Activated naive CD4-positive, alpha-beta T cell treated with anti-CD3 and anti-CD28 coated beads, Interleukin-2, amount 50 U/mL, for 16 hours (primary cell): Measurements from ENCODE around the gene USP47.
A peak's percentile ranks its signal among the peaks of the same experiment; 100 is the strongest.

Experiments
- DNase-seq: peaks from one replicate; pipeline ENCODE4 v3.0.0-alpha.2; 2020

The USP47 gene, protein sequence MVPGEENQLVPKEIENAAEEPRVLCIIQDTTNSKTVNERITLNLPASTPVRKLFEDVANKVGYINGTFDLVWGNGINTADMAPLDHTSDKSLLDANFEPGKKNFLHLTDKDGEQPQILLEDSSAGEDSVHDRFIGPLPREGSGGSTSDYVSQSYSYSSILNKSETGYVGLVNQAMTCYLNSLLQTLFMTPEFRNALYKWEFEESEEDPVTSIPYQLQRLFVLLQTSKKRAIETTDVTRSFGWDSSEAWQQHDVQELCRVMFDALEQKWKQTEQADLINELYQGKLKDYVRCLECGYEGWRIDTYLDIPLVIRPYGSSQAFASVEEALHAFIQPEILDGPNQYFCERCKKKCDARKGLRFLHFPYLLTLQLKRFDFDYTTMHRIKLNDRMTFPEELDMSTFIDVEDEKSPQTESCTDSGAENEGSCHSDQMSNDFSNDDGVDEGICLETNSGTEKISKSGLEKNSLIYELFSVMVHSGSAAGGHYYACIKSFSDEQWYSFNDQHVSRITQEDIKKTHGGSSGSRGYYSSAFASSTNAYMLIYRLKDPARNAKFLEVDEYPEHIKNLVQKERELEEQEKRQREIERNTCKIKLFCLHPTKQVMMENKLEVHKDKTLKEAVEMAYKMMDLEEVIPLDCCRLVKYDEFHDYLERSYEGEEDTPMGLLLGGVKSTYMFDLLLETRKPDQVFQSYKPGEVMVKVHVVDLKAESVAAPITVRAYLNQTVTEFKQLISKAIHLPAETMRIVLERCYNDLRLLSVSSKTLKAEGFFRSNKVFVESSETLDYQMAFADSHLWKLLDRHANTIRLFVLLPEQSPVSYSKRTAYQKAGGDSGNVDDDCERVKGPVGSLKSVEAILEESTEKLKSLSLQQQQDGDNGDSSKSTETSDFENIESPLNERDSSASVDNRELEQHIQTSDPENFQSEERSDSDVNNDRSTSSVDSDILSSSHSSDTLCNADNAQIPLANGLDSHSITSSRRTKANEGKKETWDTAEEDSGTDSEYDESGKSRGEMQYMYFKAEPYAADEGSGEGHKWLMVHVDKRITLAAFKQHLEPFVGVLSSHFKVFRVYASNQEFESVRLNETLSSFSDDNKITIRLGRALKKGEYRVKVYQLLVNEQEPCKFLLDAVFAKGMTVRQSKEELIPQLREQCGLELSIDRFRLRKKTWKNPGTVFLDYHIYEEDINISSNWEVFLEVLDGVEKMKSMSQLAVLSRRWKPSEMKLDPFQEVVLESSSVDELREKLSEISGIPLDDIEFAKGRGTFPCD (N-terminal part only)

DNA sequence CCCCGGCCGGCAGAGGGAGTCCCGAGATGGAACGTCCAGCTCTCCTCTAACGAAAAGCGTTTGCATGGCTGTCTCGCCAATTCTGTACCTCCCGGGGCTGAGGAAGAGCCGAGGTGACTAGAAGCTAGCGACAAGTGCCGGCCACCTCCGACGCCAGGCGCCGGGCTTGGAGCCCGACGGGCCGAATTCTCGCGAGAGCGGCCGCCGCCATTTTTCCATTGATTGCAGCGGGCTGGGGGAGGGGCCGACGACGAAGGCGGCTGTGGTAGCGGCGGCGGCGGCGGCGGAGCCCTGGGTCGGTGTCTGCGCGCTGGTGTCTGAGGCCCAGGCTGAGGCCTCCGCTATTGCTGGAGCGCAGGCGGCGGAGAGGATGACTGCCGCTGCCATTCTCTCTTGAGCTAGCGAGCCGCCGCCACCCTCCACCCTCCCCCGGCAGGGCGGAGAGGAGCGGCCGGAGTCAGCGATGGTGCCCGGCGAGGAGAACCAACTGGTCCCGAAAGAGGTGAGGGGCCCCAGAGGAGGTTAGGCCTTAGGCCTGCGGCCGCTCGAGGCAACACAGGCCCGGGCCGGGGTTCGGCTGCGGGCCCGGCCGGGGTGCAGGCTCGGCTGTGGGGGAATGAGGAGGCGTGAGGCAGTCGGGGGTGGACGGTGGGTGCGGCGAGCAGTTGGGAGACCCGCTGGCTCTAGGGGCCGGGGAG, at the start of gene USP47:
Gene USP47 (plus strand): TSS at position 250 of the 698 bp plus-strand sequence. CDS start 214 bp downstream, at position 464.
- peak; percentile 93 for DNase-seq

DNA sequence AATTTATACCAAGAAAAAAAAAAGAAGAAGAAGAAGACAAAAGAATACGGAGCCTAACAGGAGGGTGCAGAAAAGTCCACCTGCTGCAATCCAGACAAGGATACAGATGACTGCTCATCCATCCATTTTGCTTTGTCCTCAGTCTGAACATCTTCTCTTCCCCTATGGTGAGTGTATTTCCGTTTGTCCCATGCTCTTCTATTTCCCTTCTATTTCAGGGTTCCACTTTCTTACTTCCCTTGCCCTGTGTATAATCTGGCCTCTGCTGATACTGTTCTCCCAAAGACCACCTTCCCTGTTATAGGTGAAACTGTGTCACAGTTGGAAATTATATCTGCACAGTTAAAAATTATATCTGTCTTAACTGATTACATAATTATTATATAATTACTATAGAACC, 48.7 kb upstream of the USP47 start:
- DNase-seq: no peak

DNA sequence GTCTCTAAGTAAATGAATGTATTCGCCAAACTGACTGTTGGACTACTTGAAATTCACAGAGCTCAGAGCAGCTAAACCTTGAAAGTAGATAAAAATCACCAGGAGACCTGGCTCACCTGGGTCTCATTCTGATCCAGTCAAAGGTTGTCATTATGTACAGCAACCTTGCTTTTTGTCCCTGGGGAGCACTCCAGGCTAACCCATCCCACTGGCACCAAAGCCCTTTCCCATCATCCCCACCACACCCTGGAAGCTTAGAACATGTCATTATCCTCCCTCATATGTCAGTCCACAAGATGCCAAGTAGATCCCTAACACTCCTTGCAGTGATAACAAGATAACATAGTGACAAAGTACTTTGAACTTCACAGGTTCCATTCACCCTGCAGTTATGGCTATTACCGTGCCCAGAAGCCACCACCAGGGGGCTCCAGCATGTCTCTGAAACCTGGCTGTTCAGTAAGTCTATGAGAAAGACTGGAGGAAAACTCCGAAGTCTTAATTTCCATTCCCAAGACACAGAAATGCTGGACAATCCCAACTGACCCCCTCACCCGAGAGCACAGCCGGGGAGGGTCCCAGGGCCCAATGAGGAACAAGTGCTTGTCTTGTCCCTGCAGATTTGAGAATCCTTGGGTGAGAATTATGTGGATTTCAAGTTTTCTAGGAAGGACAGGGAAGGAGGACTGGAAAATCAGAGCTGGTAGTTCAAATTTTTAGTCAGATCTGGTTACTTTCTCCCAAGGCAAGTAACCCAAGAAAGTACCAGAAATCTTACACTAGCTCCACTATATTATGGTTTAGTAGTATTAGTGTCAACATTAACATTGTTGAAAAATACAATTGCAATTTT, 43.0 kb upstream of the USP47 start:
- peak; percentile 70 for DNase-seq

DNA sequence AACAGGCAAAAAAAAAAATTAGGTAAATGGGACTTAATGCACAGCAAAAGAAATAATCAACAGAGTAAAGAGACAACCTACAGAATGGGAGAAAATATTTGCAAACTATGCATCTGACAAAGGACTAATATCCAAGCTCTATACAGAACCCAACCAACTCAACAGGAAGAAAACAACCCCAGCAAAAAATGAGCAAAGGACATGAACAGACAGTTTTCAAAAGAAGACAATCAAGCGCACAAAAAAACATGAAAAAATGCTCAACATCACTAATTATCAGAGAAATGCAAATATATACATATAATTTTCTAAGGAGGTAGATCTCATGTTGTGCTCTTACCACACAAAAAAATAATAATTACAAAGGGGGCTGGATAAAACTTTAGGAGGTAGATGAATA, 36.5 kb upstream of the USP47 start:
- DNase-seq: no peak

DNA sequence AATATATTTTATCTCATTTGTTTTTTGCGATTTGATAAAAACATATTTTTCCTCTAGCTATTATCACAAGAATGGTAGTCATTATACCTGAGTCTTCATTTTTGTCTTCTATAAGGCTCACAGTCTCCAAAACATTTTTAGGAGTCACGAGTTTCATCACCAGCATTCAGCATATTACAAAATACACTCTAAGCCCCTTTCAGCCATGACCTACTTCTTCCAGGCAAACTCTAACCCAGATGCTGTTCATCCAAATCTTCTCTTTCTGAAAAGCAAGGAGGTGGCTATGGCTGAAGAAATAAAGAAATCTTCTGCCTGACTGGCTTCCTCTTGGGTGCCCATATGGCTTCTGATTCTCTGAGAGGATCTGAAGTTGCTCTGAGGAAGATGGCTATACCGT, 35.7 kb upstream of the USP47 start:
- DNase-seq: no peak

DNA sequence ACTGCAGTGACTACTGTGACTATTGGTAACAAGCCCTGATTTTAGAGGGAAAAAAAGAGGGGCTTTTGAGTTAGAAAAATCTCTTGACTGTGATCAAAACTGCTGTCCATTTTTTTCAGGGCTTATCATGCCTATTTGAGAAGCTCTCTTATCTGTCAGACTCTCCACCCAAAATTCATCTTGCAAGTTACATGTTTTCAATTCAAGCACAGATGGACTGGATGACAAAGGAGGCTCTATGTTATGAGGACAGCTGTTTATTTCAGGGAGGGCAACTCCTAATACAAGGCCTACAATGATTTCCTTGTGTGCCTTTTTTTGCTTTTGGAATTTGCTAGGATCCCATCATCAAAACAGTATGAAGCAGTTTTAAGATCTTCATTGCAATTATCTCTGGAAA, 35.2 kb upstream of the USP47 start:
- DNase-seq: no peak

DNA sequence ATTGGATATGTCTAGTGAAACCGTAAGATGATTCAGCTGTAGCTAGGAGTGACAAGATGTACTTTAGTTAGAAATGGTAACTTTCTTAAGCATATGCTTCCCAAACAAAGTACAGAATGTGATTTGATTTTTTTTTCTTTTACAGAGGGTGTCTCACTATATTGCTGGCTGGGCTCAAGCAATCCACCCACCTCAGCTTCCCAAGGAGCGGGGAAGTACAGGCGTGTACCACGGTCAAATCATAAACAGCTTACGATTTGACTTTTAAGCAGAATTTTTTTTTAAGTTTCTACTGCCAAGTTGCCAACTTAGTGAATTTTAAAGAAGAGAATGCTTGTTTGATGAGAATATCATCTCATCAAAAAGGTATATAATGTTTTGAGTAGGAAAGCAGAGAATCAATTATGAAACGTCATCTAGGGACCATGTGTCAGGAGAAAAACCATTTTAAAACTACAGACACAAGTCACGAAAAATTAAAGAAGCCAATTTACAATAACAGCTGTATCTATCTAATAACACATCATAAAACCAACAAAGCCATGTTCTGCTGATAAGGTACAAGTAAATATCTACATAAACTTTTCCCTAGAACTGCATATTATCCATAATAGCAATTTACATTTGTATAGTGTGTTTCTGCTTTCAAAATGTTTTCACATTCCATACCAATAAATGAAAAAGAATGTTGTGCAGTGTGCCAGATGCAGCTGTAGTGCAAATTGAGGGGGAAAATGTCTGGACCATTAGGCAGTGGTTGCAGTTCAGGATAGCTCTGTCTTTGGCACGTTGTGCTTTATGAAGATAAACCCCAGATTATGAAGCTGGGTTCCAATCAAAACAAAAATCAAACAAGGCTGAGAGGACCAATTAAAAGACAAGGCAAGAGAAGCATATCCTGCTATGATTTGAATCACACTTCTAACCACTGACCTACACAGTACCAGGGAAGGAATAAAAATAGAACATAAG, 33.7 kb upstream of the USP47 start:
- no peak for DNase-seq

DNA sequence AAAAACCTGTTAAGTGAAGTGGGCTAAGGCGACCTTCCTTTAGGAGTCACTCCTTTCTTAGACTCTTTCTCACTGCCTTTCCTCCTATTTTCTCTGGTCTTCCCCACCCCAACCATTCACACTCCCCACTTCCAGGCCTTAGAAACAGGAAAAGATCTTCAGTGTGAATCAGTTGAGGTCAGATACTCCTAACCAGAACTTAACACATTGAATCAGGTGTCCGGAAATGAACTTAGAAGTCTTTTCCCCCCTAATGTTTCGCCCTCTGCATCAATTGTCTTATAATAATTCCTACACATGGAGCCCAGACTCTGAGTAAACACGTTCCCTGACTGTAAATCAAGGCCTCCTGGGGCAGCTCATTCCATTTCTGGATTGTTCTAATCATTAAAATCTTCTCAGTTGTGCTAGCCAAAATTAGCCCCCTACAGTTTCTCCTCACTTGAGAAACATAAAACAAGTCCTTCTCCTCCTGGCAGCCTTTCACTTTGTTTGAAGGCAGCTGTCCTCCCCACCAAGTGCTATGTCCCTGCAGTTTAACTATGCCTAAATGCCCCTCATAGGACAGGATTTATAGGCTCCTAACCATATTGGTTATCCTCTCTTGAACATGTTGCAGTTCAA, 32.7 kb upstream of the USP47 start:
- no peak for DNase-seq

DNA sequence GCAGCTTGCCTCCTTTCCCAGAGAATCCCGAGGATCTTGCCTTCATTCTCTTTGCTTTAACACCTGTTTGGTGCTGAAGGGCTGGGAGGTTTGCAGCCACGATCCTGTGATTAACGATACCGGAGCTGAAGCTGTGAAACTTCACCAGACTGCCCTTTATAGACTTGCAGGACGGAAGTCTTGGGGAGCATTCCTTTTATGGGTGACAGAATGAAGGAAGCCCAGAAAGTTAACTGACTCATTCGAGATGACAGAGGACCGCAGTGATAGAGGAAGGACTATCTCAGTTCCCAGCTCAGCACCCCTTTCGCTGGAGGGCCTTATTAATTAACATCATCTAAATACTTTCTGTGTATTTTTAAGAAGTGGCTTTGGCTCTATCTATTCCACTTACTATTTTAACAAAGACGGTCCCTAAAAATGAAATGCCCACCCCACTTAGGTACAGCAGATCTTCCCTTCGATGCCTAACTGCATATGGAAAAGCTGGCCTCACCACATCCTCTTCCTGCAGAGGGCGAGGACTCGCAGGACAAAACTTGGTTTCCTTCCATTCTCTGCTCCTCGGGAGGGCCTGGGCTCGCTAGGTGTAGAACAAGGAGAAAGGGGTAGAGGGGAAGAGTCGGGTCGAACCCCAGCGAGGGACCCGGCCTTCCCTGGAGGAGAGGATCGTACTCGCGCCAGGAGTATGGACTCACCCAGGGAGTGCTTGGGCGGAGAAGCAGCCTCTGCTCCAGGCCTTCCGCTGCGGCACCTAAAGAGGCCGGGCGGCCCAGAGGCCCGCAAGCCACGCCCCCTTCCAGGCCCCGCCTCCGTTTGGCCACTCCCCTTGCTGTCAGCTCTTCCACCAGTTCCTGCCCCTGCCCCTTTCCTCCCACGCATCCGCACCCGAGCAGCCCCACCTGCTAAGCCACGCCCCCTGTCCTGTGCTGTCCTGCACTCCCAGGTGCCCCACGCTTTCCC, 30.7 kb upstream of the USP47 start:
- DNase-seq: no peak

DNA sequence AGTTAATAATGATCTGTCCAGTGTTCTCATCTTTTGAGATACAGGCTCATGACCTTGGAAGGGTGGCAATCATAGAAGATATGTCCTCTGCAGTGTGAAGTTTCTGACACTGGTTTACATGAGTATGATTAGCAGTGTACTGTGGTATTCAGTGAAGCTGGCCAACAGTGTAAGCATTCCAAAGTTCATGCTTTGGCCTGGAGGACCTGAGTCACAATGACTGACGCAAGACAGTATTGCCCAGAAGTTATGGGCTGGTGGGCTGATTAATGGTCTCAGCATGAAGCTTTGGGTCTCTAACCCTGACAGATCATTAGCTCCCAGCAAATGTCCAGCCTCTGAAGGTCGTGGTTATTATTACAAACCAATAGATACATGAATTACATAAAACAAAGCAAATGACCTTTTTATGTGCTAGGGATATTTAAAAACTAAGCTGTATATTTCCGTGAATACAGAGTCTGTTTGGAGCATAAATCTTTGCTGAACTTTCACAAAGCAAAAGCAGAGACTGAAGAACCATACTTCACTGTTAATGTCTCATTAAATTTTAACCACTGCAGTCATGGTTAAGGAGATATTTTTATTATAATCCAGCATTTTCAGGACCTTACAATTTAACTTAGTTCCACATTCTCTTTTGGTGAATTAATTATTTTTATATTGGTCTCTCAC, 28.3 kb upstream of the USP47 start:
- DNase-seq: no peak

DNA sequence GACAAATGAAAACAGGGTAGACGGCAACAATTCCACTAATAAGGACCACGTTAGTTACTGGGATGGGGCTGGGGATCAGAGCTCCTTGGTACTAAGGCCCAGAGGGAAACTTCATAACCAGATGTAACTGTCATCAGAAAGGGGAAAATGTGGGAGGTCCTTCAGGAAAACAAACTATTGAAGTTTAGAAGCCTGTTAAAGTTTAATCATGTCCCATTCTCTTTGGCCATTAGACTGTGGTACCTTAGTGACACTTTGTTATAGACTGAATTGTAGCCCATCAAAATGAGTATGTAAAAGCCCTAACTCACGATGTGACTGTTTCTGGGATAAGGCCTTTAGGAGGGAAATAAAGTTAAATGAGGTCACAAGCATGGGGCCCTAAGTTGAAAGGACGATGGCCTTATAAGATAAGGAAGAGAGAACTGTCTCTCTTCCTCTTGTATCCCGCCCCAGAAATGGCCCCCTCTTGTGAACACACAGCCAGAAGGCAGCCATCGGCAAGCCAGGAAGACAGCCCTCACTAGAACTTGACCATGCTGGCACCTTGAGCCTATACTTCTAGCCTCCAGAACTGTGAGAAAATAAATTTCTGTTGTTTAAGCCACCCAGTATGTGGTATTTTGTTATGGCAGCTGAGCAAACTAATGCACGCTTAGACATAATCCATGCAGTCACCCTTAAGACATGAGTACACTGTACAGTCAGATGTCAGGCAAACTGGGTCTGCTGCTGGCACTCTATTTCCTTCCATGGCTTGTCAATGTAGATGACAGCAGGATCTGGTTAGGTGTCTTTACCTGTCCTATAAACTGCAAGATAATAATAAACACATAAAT, 26.9 kb upstream of the USP47 start:
- DNase-seq: no peak

DNA sequence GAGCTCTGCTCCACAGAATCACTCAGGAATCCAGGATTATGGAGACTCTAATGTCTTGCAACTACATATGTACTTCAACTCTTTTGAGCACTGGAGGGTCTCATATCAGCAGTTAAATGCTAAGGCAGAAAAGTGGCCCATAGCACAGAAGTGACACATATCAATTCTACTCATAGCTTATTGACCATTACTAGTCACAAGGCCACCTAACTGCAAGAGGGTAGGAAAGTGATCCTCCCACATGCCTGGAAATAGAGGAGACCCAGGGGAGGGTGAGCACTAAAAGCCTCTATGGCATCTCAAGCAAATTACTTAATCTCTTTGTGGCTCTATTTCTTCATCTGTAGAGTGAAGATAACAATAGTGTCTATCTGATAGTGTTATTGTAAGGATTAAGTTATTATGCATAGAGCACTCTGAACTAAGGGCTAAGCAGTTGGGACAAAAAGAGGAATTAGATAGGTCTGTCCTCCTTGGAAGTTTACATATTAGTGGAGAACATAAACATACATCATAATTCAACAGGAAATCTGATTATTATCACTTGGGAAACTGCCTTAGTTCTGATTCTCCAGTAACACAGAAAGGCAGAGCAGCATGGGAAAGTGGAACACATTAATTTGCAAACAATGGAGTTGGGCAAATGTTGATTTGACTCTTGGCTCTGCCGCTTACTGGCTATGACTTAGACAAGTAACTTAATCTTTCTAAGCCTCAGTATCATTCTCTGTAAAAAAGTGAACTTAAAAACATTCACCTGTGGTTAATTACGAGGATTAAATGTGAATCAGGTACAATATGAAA, 25.1 kb upstream of the USP47 start:
- no peak for DNase-seq

DNA sequence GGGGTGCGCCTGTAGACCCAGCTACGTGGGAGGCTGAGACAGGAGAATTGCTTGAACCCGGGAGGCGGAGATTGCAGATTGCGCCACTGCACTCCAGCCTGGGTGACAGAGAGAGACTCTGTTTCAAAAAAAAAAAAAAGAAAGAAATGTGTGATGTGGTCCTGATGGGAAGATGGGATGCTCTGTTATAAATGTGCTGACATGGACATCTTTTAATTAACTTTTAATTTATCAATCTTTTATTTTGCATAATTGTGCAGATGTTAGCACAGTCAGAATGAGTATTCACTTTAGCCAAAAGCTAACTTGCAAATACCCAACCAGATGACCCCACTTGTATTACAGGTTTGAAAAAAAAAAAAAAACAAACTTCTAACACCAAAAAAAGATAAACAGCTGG, 23.8 kb upstream of the USP47 start:
- DNase-seq: no peak

DNA sequence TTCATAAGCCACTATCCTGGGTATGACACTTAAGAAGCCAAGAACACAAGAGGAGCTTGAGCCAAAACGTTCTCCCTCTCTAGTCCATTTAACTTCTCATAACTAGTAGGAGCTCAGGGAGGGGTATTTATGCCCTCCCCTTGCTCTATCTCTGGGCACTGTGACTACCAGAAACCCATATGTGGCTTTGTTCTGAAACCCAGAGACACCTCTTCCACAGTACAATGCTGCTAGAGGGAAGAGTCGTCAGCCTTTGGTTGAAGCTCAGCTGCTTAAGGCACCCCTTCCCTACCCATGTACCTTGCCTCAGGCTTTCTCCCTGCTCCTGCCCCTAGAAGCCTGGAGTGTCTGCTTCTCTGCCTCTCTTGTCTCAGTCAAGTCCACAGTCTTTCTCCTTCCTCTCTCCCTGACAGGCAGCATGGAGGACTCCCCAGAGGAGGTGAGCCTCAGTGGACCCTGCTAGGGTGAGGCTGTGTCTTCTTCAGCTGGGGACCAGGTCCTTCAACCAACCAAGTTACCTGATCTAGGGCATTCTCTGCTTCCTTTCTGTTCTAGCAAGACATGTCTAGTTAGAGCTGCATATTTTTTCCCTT, 23.1 kb upstream of the USP47 start:
- DNase-seq: no peak

DNA sequence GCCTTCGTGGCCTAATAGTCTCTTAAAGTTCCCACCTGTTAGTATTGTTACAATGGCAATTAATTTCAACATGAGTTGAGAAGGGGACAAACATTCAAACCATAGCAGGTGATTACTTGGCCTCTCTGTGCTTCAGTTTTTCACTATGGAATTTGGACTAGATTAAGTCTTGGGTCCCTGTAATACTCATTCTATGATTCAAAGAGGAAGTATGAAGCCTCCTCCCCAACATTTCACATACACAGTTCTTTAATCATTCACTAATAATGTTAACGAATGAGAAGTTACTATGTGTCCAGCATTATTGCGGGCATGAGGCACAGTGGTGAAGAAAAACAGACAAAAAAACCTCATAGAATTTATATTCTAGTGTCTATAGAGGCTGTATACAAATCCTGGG, 19.9 kb upstream of the USP47 start:
- DNase-seq: no peak

DNA sequence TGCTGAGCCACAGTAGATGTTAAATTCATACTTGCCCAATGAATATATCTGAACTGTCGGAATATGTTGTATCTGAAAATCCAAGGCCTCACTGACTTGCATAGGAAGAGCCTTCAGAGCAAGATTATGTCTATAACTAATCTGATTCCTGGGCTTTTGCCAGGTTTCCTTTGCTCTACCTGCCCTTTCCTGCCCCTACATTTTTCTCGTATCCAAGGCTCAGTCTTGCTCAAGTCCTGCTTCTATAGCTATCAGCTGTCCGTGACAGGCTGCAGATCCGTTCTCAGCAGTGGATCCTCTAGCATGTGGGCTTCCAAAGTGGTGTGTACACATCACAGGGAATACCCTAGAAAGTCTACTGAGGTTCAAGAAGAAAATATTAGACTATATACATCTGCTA, 18.8 kb upstream of the USP47 start:
- no peak for DNase-seq
